Spleen (tissue), 11 donors: ENCODE results near the gene NPPC. TPM values are rescaled to one million over a fixed set of nuclear protein-coding genes. Genes with fewer than 3 reads are reported as not detected.
A peak's percentile ranks its signal among the peaks of the same experiment; 100 is the strongest.

Source experiments
- DNase-seq: peaks from one replicate; pipeline ENCODE4 v3.0.0-alpha.2; 2020
- H3K27ac ChIP-seq, 8 donors: fragments of 200-600 bp; sonication (generic) in 7 of 8; 1 replicate in 4 of 8; 2 replicates in 4 of 8; pipeline versions ENCODE4 v1.5.0 to v1.8.0; 2016 to 2021; ENCODE audit warnings: inconsistent platforms in 4 of 8, mild to moderate bottlenecking in 4 of 8, moderate library complexity in 1 of 8
- H3K27me3 ChIP-seq, 7 donors: fragments of 200-600 bp; sonication (generic) in 6 of 7; replicated peaks in 1 of 7; 1 replicate in 4 of 7; 2 replicates in 3 of 7; pipeline versions ENCODE4 v1.5.0 to v1.8.0; 2016 to 2021; ENCODE audit warnings: inconsistent platforms in 3 of 7, mild to moderate bottlenecking in 1 of 7
- H3K36me3 ChIP-seq, 6 donors: fragments of 200-600 bp; sonication (generic) in 5 of 6; 1 replicate in 4 of 6; 2 replicates in 2 of 6; pipeline versions ENCODE4 v1.5.0 to v1.8.0; 2016 to 2021; ENCODE audit warnings: inconsistent platforms in 2 of 6
- H3K4me1 ChIP-seq, 6 donors: fragments of 200-600 bp; sonication (generic) in 5 of 6; 1 replicate in 3 of 6; 2 replicates in 3 of 6; pipeline versions ENCODE4 v1.5.0 to v1.8.0; 2016 to 2021; ENCODE audit warnings: inconsistent platforms in 3 of 6
- H3K4me3 ChIP-seq, 8 donors: fragments of 200-600 bp; sonication (generic) in 7 of 8; 1 replicate in 4 of 8; 2 replicates in 4 of 8; pipeline versions ENCODE4 v1.5.0 to v1.8.0; 2016 to 2021; ENCODE audit warnings: inconsistent platforms in 4 of 8, mild to moderate bottlenecking in 4 of 8, moderate library complexity in 2 of 8
- H3K9me3 ChIP-seq, 8 donors: fragments of 200-600 bp; sonication (generic) in 7 of 8; 1 replicate in 4 of 8; 2 replicates in 4 of 8; pipeline versions ENCODE4 v1.5.0 to v1.8.0; 2016 to 2021; ENCODE audit warnings: inconsistent platforms in 4 of 8
- CTCF ChIP-seq, 11 experiments: fragments of 200-600 bp in 7 of 11; fragments of 450-650 bp in 4 of 11; sonication (generic) in 4 of 11; IDR thresholded peaks in 8 of 11; conservative IDR thresholded peaks in 3 of 11; 1 replicate in 7 of 11; 2 replicates in 4 of 11; pipeline versions ENCODE4 v1.4.0 to v1.8.0; 2016 to 2021; ENCODE audit warnings: antibody characterized with exemption in 11 of 11, inconsistent platforms in 4 of 11, mild to moderate bottlenecking in 1 of 11
- POLR2A ChIP-seq, 3 donors: fragments of 450-650 bp; IDR thresholded peaks; one replicate each; pipeline ENCODE4 v1.5.1; 2017; ENCODE audit warnings: antibody characterized with exemption in 3 of 3, mild to moderate bottlenecking in 1 of 3
- POLR2AphosphoS5 ChIP-seq, 3 donors: sonication (generic); formaldehyde crosslinking; IDR thresholded peaks; one replicate each; pipeline ENCODE4 v1.5.1; 2017; ENCODE audit warnings: antibody characterized with exemption in 3 of 3
- WGBS, 5 donors: extraction: QIAGEN DNeasy Blood & Tissue Kit in 3 of 5; methylation state at CpG; one replicate each; pipeline versions ENCODE4 v1.1.5 to v1.1.7; 2013 to 2018; 5-methylcytosine and 5-hydroxymethylcytosine counted together
- intact Hi-C: fragments of 100-400 bp; cut with DNase I; formaldehyde crosslinking; loops from one replicate; pipeline ENCODE4 v1.15.0; 2023; ENCODE audit warnings: low total_unique reads
- polyA plus RNA-seq, 3 donors: library from polyadenylated mRNA; stranded (reverse); fragments of 200-250 nt; gene quantifications; one replicate each; pipeline ENCODE4 v1.2.1, GENCODE V29; 2013
- total RNA-seq, 7 donors: library from RNA; depleted of rRNA in 3 of 7; stranded (reverse); fragments of >200 nt in 3 of 7; fragmentation: NEBNext Ultra II Directional in 4 of 7; extraction: Animal tissue kit (Norgen Biotek cat#: 25700) in 4 of 7; gene quantifications; one replicate each; pipeline versions ENCODE4 v1.1.0 to v1.2.1, GENCODE V29; 2016 to 2021
- donor health status: healthy with polysubstance abuse.
- donor health status: DM: no; HTN: no; CAD: no; lungs with moderate emphysema.
- donor health status: DM: no; HTN: no; CAD: no.
- donor health status: Bipolar disorder and iron deficiency.
- donor health status: healthy.
- donor health status: DM: no; HTN: no; CAD: no.
- donor health status: DM: yes; HTN: yes; CAD: no.

Gene NPPC
- total and polyA plus RNA-seq, 10 donors = 0.10 to 2.2 (median 0.84) TPM; not detected in 6

- no peaks in the 10 kb centered on the region for H3K36me3 ChIP-seq
- WGBS, 5 donors = 82 to 87% (median 85%) methylated on average over 11 of the region's 11 CpGs
- H3K27ac ChIP-seq = no peak overlapping the region
- H3K4me3 ChIP-seq = no peak overlapping the region
- no peak for TF ChIP-seq POLR2A (IDR thresholded peaks at IDR 0.05)
- DNase-seq = peak; percentile 23
- peaks cover 20 to 32% (median 27%) of the 10 kb centered on the region in 6 donors for H3K4me1 ChIP-seq
- peaks cover 0 to 76% (median 45%) of the 10 kb centered on the region in 7 donors for H3K27me3 ChIP-seq
- H3K9me3 ChIP-seq = no peaks in the 10 kb centered on the region
- intact Hi-C loops = loop anchor here (5.0 kb wide), 2 partner anchors 213 to 398 kb away; no protein-coding TSS in a partner anchor
These were observed 2.9 kb upstream of the NPPC start for GRCh38 chr2:231928901-231929725.

- Histone ChIP-seq H3K4me3 (no peak overlapping the region), H3K36me3 (no peaks in the 10 kb centered on the region), H3K4me1 (peaks cover 20 to 32% (median 27%) of the 10 kb centered on the region in 6 donors), H3K9me3 (no peaks in the 10 kb centered on the region), H3K27me3 (peaks cover 0 to 82% (median 51%) of the 10 kb centered on the region in 7 donors), H3K27ac (no peak overlapping the region)
- peak; percentile 59 for DNase-seq
- intact Hi-C loops = loop anchor here (5.0 kb wide), 2 partner anchors 214 to 399 kb away; no protein-coding TSS in a partner anchor
- 62 to 85% (median 81%) methylated on average over 5 of the region's 5 CpGs for WGBS, 5 donors
- TF ChIP-seq POLR2AphosphoS5 (IDR thresholded peaks at IDR 0.05) (no peak), CTCF (IDR thresholded peaks at IDR 0.05 in 8 of 11, conservative IDR thresholded peaks at IDR 0.05 in 3 of 11) (no peak), POLR2A (IDR thresholded peaks at IDR 0.05) (no peak)
These were observed 2.3 kb upstream of the NPPC start for GRCh38 chr2:231928481-231928880.

GRCh38 chr2:231927566-231927890 lies 1.3 kb upstream of the NPPC start:
- 57 to 73% (median 65%) methylated on average over 9 to 10 of the region's 10 CpGs for WGBS, 5 donors
- no peak for DNase-seq
- Histone ChIP-seq H3K4me3 (no peak overlapping the region), H3K27ac (no peak overlapping the region), H3K27me3 (peaks cover 0 to 91% (median 51%) of the 10 kb centered on the region in 7 donors), H3K9me3 (no peaks in the 10 kb centered on the region), H3K36me3 (no peaks in the 10 kb centered on the region), H3K4me1 (peaks cover 20 to 32% (median 27%) of the 10 kb centered on the region in 6 donors)
- TF ChIP-seq POLR2A (IDR thresholded peaks at IDR 0.05) = no peak
- no peak for TF ChIP-seq POLR2AphosphoS5 (IDR thresholded peaks at IDR 0.05)
- TF ChIP-seq CTCF (IDR thresholded peaks at IDR 0.05 in 8 of 11, conservative IDR thresholded peaks at IDR 0.05 in 3 of 11) = no peak
- intact Hi-C loops = loop anchor here (5.0 kb wide), 2 partner anchors 215 to 400 kb away; no protein-coding TSS in a partner anchor

GRCh38 chr2:231926761-231927565 lies 767 bp upstream of the NPPC start:
- peak; percentile 74 for DNase-seq
- Histone ChIP-seq H3K36me3 (no peaks in the 10 kb centered on the region), H3K4me1 (peaks cover 20 to 32% (median 27%) of the 10 kb centered on the region in 6 donors), H3K9me3 (no peaks in the 10 kb centered on the region), H3K27me3 (peaks cover 0 to 97% (median 51%) of the 10 kb centered on the region in 7 donors), H3K4me3 (peak overlapping the region in 7 of 8 donors; percentile 37 to 71 (median 45)), H3K27ac (no peak overlapping the region)
- TF ChIP-seq CTCF (IDR thresholded peaks at IDR 0.05 in 8 of 11, conservative IDR thresholded peaks at IDR 0.05 in 3 of 11) (no peak), POLR2A (IDR thresholded peaks at IDR 0.05) (no peak), POLR2AphosphoS5 (IDR thresholded peaks at IDR 0.05) (no peak)
- intact Hi-C loops = loop anchor here (5.0 kb wide), 2 partner anchors 215 to 400 kb away; no protein-coding TSS in a partner anchor
- 5 to 8% (median 7%) methylated on average over 39 to 51 of the region's 51 CpGs for WGBS, 5 donors
